CD4-positive, alpha-beta T cell treated with Interleukin-17A for 4 hours (primary cell): ENCODE results near the gene SLC52A3.
A peak's percentile ranks its signal among the peaks of the same experiment; 100 is the strongest.

Experiments used
- DNase-seq: peaks from one replicate; pipeline ENCODE4 v3.0.0-alpha.2; 2020; ENCODE audit warnings: mixed read lengths

The SLC52A3 gene

GRCh38 chr20:764255-764654 is 4.0 kb downstream of the SLC52A3 start:
- DNase-seq: no peak

- no peak for DNase-seq
These were observed 6.6 kb downstream of the SLC52A3 start for GRCh38 chr20:761418-762381.

- DNase-seq: peak; percentile 21
These were observed 7.4 kb downstream of the SLC52A3 start for GRCh38 chr20:760751-761417.

GRCh38 chr20:757506-757905 is 10.8 kb downstream of the SLC52A3 start:
- no peak for DNase-seq

- DNase-seq: no peak
These were observed 12.4 kb downstream of the SLC52A3 start for GRCh38 chr20:755941-756340.

- DNase-seq: no peak
These were observed 13.4 kb downstream of the SLC52A3 start for GRCh38 chr20:754904-755303.

GRCh38 chr20:753897-754635 is 14.2 kb downstream of the SLC52A3 start:
- no peak for DNase-seq

- DNase-seq: no peak
These were observed 15.2 kb downstream of the SLC52A3 start for GRCh38 chr20:753136-753535.

- DNase-seq: no peak
These were observed 16.0 kb downstream of the SLC52A3 start for GRCh38 chr20:752291-752690.

GRCh38 chr20:751761-752160 is 16.5 kb downstream of the SLC52A3 start:
- DNase-seq: no peak

GRCh38 chr20:750801-751200 is 17.5 kb downstream of the SLC52A3 start:
- no peak for DNase-seq

GRCh38 chr20:745683-746301 is 22.5 kb downstream of the SLC52A3 start:
- no peak for DNase-seq

GRCh38 chr20:742156-742555 is 26.1 kb downstream of the SLC52A3 start:
- DNase-seq: no peak

GRCh38 chr20:741620-742019 is 26.7 kb downstream of the SLC52A3 start:
- no peak for DNase-seq

GRCh38 chr20:740162-740561 is 28.1 kb downstream of the SLC52A3 start:
- no peak for DNase-seq

GRCh38 chr20:739736-740135 is 28.6 kb downstream of the SLC52A3 start:
- no peak for DNase-seq

- DNase-seq: no peak
These were observed 34.4 kb downstream of the SLC52A3 start for GRCh38 chr20:733861-734260.

- no peak for DNase-seq
These were observed 35.6 kb downstream of the SLC52A3 start for GRCh38 chr20:732727-733126.

GRCh38 chr20:731891-732560 is 36.3 kb downstream of the SLC52A3 start:
- DNase-seq: no peak

GRCh38 chr20:730005-730404 is 38.3 kb downstream of the SLC52A3 start:
- DNase-seq: no peak

- DNase-seq: peak; percentile 38
These were observed 39.9 kb downstream of the SLC52A3 start for GRCh38 chr20:728256-728944.

- no peak for DNase-seq
These were observed 42.1 kb downstream of the SLC52A3 start for GRCh38 chr20:726160-726559.
